Hepatocyte (in vitro differentiated cells): Measurements from ENCODE around the gene SENP1. TPM values are rescaled to one million over a fixed set of nuclear protein-coding genes. Genes with fewer than 3 reads are reported as not detected.

ENCODE experiments used
- DNase-seq: peaks from one replicate; pipeline ENCODE4 v3.0.0-alpha.2; 2016; ENCODE audit warnings: low spot score
- H2AFZ ChIP-seq: fragments of 200-600 bp; sonication (generic); 2 replicates; pipeline ENCODE4 v1.6.0; 2016; ENCODE audit warnings: antibody characterized with exemption, mild to moderate bottlenecking
- H3K27ac ChIP-seq: fragments of 200-600 bp; sonication (generic); 2 replicates; pipeline ENCODE4 v1.5.1; 2016; ENCODE audit warnings: mild to moderate bottlenecking
- H3K27me3 ChIP-seq: fragments of 200-600 bp; sonication (generic); 2 replicates; pipeline ENCODE4 v1.6.1; 2016
- H3K36me3 ChIP-seq: fragments of 200-600 bp; sonication (generic); replicated peaks from 2 replicates; pipeline ENCODE4 v1.5.1; 2016; ENCODE audit warnings: low read depth; ENCODE audit not compliant: insufficient read depth
- H3K4me1 ChIP-seq: fragments of 200-600 bp; sonication (generic); 2 replicates; pipeline ENCODE4 v1.5.1; 2016; ENCODE audit warnings: mild to moderate bottlenecking, moderate library complexity; ENCODE audit not compliant: insufficient read depth
- H3K4me2 ChIP-seq: fragments of 200-600 bp; sonication (generic); 2 replicates; pipeline ENCODE4 v1.6.0; 2016
- H3K4me3 ChIP-seq: fragments of 200-600 bp; sonication (generic); 2 replicates; pipeline ENCODE4 v1.5.1; 2016; ENCODE audit warnings: mild to moderate bottlenecking
- H3K79me2 ChIP-seq: fragments of 200-600 bp; sonication (generic); 2 replicates; pipeline ENCODE4 v1.6.0; 2017; ENCODE audit warnings: mild to moderate bottlenecking
- H3K9me2 ChIP-seq: fragments of 200-600 bp; sonication (generic); replicated peaks from 2 replicates; pipeline ENCODE4 v1.6.0; 2017; ENCODE audit warnings: mild to moderate bottlenecking; ENCODE audit not compliant: insufficient read depth
- H3K9me3 ChIP-seq: fragments of 200-600 bp; sonication (generic); 2 replicates; pipeline ENCODE4 v1.5.1; 2016; ENCODE audit warnings: low read depth, mild to moderate bottlenecking
- H4K20me1 ChIP-seq: fragments of 200-600 bp; sonication (generic); 2 replicates; pipeline ENCODE4 v1.6.0; 2016; ENCODE audit warnings: mild to moderate bottlenecking; ENCODE audit not compliant: insufficient read depth, poor library complexity, severe bottlenecking
- EZH2 ChIP-seq: fragments of 200-600 bp; sonication (generic); IDR thresholded peaks from 2 replicates; pipeline ENCODE4 v1.6.1; 2016; ENCODE audit warnings: antibody characterized with exemption, mild to moderate bottlenecking, borderline replicate concordance
- EZH2phosphoT487 ChIP-seq: fragments of 200-600 bp; sonication (generic); IDR thresholded peaks from one replicate; pipeline ENCODE4 v1.6.1; 2018; ENCODE audit warnings: antibody characterized with exemption, mild to moderate bottlenecking, low read depth, moderate library complexity; ENCODE audit not compliant: unreplicated experiment, severe bottlenecking
- WGBS: methylation state at CpG from one replicate; pipeline ENCODE4 v1.1.6; 2016; ENCODE audit warnings: low lambda C conversion rate; ENCODE audit errors: missing lambda C conversion rate; 5-methylcytosine and 5-hydroxymethylcytosine counted together
- polyA plus RNA-seq: library from polyadenylated mRNA; unstranded; fragments of >200 nt; fragmentation: Nextera tagmentation; extraction: Ambion mirVana; gene quantifications from 2 replicates; pipeline ENCODE4 v1.2.1, GENCODE V29; 2016
- total RNA-seq: library from RNA; depleted of rRNA; stranded (reverse); fragments of >200 nt; gene quantifications from 2 replicates; pipeline ENCODE4 v1.2.3, GENCODE V29; 2014
- TF ChIP-seq, protein P1 (sequence below): fragments of 200-600 bp; sonication (generic); IDR thresholded peaks from 2 replicates; pipeline ENCODE4 v1.5.1; 2016; ENCODE audit warnings: antibody characterized with exemption, mild to moderate bottlenecking; ENCODE audit not compliant: poor library complexity

The SENP1 gene
- total and polyA plus RNA-seq, 2 experiments from 2014 or later, result 3.9 to 16.9 TPM

DNA sequence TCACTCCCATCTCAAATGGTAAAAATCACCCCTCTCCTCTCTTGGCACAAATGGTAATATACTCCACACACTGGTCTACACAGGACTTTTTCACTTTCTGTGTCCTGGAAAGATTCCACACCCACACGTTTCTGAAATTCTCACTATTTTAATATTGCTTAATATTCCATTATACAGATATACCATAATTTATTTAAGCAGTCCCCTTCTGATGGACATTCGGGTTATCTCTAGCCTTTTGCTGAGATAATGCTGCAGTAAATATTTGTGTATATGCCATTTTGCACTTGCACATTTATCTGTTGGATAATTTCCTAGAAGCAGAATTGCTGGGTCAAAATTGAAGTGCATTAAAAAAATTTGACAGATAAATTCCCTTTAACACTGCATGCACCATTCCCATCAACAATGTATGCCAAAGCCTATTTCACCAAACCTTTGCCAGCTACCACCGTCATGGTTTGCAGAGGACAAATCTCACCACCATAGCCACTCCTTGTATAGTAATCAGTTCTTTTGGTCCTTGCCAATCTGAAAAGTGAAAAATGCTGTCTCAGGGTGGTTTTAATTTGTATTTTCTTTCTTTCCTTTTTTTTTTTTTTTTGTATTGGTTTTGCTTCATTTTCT, 86.1 kb downstream of the SENP1 start:
- H3K27me3 ChIP-seq, result no peaks in the 10 kb centered on the region
- H3K79me2 ChIP-seq, result no peaks in the 10 kb centered on the region
- no peak for TF ChIP-seq EZH2phosphoT487
- no peak for TF ChIP-seq EZH2
- TF ChIP-seq, protein P1, sequence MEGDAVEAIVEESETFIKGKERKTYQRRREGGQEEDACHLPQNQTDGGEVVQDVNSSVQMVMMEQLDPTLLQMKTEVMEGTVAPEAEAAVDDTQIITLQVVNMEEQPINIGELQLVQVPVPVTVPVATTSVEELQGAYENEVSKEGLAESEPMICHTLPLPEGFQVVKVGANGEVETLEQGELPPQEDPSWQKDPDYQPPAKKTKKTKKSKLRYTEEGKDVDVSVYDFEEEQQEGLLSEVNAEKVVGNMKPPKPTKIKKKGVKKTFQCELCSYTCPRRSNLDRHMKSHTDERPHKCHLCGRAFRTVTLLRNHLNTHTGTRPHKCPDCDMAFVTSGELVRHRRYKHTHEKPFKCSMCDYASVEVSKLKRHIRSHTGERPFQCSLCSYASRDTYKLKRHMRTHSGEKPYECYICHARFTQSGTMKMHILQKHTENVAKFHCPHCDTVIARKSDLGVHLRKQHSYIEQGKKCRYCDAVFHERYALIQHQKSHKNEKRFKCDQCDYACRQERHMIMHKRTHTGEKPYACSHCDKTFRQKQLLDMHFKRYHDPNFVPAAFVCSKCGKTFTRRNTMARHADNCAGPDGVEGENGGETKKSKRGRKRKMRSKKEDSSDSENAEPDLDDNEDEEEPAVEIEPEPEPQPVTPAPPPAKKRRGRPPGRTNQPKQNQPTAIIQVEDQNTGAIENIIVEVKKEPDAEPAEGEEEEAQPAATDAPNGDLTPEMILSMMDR, result no peak
- DNase-seq, result no peak
- H3K36me3 ChIP-seq, result no peaks in the 10 kb centered on the region
- H4K20me1 ChIP-seq, result no peaks in the 10 kb centered on the region
- no peak overlapping the region for H3K4me2 ChIP-seq
- H3K27ac ChIP-seq, result no peak overlapping the region
- H3K4me3 ChIP-seq, result no peak overlapping the region
- 68% methylated on average over 3 of the region's 3 CpGs for WGBS
- no peaks in the 10 kb centered on the region for H3K9me2 ChIP-seq
- no peaks in the 10 kb centered on the region for H3K9me3 ChIP-seq
- peaks cover 22% of the 10 kb centered on the region for H3K4me1 ChIP-seq
- H2AFZ ChIP-seq, result no peak overlapping the region

DNA sequence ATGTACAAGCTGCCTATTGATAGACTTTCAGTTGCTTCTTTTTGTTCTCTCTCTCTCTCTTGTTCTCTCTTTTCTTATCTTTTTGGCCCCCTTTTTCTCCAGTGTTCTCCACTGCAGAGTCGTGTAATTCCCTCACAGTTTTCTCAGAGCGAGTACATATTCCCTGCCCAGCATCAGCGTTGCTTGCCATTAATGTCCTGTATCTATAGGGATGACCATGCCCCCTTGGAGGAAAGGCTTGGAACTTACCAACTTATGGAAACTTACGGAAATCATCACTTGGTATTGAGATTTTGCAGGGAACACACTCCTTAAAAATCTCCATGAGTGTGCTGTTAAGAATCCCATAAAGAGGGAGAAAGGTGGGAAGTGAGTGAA, 87.3 kb downstream of the SENP1 start:
- no peaks in the 10 kb centered on the region for H3K9me3 ChIP-seq
- no peaks in the 10 kb centered on the region for H3K27me3 ChIP-seq
- DNase-seq, result no peak

DNA sequence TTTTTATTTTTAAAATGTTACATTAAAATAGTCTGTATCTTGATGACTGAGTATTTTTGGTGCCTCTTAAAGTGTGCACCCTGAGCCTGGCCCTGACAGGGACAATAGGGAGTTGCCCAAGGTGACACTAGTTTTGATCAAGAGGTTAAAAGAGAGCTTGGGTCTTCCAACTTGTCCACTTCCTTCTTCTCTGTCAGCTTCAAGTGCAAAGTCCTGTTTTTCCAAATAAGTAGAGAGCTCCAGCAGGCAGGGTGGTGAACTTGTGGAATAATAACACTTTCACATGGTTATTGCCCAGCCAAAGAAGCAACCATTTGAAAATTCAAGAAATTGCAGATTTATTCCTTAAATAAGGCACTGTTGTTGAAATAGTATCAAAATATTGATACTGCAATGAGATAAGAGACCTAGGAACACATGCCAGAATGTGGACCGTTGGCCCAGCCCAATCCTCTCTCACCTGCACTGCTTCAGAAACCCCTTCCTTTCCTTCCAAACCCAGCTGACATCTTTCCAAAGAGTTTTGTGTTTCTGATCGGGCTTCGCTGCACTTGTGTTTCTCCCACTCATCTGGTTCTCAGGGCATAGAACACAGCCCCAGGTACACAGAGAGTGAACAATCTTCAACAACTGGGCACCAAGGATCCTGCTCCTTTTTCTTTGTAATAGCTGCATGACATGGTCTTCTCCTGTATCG, 87.8 kb downstream of the SENP1 start:
- H2AFZ ChIP-seq, result no peak overlapping the region
- no peaks in the 10 kb centered on the region for H3K79me2 ChIP-seq
- no peak overlapping the region for H3K4me3 ChIP-seq
- H3K9me3 ChIP-seq, result no peaks in the 10 kb centered on the region
- peaks cover 15% of the 10 kb centered on the region for H3K4me1 ChIP-seq
- H4K20me1 ChIP-seq, result no peaks in the 10 kb centered on the region
- no peak overlapping the region for H3K4me2 ChIP-seq
- no peaks in the 10 kb centered on the region for H3K27me3 ChIP-seq
- no peaks in the 10 kb centered on the region for H3K36me3 ChIP-seq
- WGBS, result 81% methylated on average over 4 of the region's 4 CpGs
- no peaks in the 10 kb centered on the region for H3K9me2 ChIP-seq
- TF ChIP-seq, protein P1, result no peak
- TF ChIP-seq EZH2phosphoT487, result no peak
- no peak overlapping the region for H3K27ac ChIP-seq
- DNase-seq, result no peak

More for the DNA sequence above, 87.3 kb downstream of the SENP1 start:
- no peaks in the 10 kb centered on the region for H3K36me3 ChIP-seq
- H3K27ac ChIP-seq, result no peak overlapping the region
- no peak overlapping the region for H3K4me3 ChIP-seq
- no peaks in the 10 kb centered on the region for H4K20me1 ChIP-seq
- H3K79me2 ChIP-seq, result no peaks in the 10 kb centered on the region
- H2AFZ ChIP-seq, result no peak overlapping the region
- TF ChIP-seq EZH2 (no peak), EZH2phosphoT487 (no peak)
- TF ChIP-seq, protein P1, result no peak
- peaks cover 20% of the 10 kb centered on the region for H3K4me1 ChIP-seq
- 85% methylated on average over 4 of the region's 4 CpGs for WGBS
- H3K4me2 ChIP-seq, result no peak overlapping the region
- H3K9me2 ChIP-seq, result no peaks in the 10 kb centered on the region
